Thoracic aorta (tissue), 2 donors: ENCODE measurements around the gene GALK1. TPM values are rescaled to one million over a fixed set of nuclear protein-coding genes. Genes with fewer than 3 reads are reported as not detected.

ENCODE experiments used
- ATAC-seq: fragments of 150-250 bp; one replicate; pipeline ENCODE4 v1.8.0; 2017; ENCODE audit warnings: low read depth; ENCODE audit not compliant: insufficient number of reproducible peaks, low FRiP score
- DNase-seq: peaks from one replicate; pipeline ENCODE4 v3.0.0-alpha.2; 2020; ENCODE audit warnings: low spot score
- H3K27ac ChIP-seq, 2 donors: fragments of 200-600 bp; sonication (generic); 1 replicate in 1 of 2; 2 replicates in 1 of 2; pipeline ENCODE4 v1.5.1; 2016; ENCODE audit warnings: mild to moderate bottlenecking in 2 of 2, moderate library complexity in 2 of 2
- H3K27me3 ChIP-seq: fragments of 200-600 bp; sonication (generic); replicated peaks from 2 replicates; pipeline ENCODE4 v1.6.0; 2016; ENCODE audit warnings: mild to moderate bottlenecking; ENCODE audit not compliant: insufficient read depth
- H3K36me3 ChIP-seq: fragments of 200-600 bp; sonication (generic); one replicate; pipeline ENCODE4 v1.5.1; 2016
- H3K4me1 ChIP-seq, 2 donors: fragments of 200-600 bp; sonication (generic); 1 replicate in 1 of 2; 2 replicates in 1 of 2; pipeline versions ENCODE4 v1.5.1 to v1.6.0; 2016; ENCODE audit warnings: low read depth in 2 of 2, mild to moderate bottlenecking in 1 of 2; ENCODE audit not compliant: control insufficient read depth in 1 of 2
- H3K4me3 ChIP-seq: fragments of 200-600 bp; sonication (generic); 2 replicates; pipeline ENCODE4 v1.5.1; 2016; ENCODE audit warnings: mild to moderate bottlenecking
- H3K9me3 ChIP-seq: fragments of 200-600 bp; sonication (generic); 2 replicates; pipeline ENCODE4 v1.5.1; 2016
- total RNA-seq, 2 donors: library from RNA; depleted of rRNA; stranded (reverse); fragments of >200 nt; gene quantifications; one replicate each; pipeline versions ENCODE4 v1.1.0 to v1.2.3, GENCODE V29; 2016
- TF ChIP-seq, protein P1 (sequence below): fragments of 200-600 bp; sonication (generic); IDR thresholded peaks from one replicate; pipeline ENCODE4 v1.5.1; 2019; ENCODE audit warnings: antibody characterized with exemption

Gene GALK1
- total RNA-seq, 2 donors from 2014 or later, result 29.6 to 58.3 TPM

DNA sequence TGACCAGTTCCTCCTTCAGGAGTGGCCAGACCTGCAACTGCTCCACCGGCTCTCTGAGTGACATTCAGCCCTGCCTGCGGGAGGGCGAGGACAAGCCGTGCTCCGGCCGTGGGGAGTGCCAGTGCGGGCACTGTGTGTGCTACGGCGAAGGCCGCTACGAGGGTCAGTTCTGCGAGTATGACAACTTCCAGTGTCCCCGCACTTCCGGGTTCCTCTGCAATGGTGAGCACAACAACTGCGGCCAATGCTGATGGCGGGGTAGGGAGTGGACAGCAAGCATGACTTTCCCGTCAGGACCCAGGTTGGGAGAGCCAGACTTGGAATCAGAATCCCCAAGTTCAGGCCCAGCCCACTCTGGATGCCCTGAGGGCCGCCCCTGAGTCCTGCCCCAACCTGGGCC, 31.5 kb downstream of the GALK1 start:
- no peak for DNase-seq
- H3K36me3 ChIP-seq, result no peaks in the 10 kb centered on the region
- no peak overlapping the region for H3K27ac ChIP-seq
- ATAC-seq, result no peak
- no peaks in the 10 kb centered on the region for H3K9me3 ChIP-seq
- H3K4me3 ChIP-seq, result no peak overlapping the region
- TF ChIP-seq, protein P1, sequence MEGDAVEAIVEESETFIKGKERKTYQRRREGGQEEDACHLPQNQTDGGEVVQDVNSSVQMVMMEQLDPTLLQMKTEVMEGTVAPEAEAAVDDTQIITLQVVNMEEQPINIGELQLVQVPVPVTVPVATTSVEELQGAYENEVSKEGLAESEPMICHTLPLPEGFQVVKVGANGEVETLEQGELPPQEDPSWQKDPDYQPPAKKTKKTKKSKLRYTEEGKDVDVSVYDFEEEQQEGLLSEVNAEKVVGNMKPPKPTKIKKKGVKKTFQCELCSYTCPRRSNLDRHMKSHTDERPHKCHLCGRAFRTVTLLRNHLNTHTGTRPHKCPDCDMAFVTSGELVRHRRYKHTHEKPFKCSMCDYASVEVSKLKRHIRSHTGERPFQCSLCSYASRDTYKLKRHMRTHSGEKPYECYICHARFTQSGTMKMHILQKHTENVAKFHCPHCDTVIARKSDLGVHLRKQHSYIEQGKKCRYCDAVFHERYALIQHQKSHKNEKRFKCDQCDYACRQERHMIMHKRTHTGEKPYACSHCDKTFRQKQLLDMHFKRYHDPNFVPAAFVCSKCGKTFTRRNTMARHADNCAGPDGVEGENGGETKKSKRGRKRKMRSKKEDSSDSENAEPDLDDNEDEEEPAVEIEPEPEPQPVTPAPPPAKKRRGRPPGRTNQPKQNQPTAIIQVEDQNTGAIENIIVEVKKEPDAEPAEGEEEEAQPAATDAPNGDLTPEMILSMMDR, result no peak
- no peaks in the 10 kb centered on the region for H3K27me3 ChIP-seq
- H3K4me1 ChIP-seq, result no peaks in the 10 kb centered on the region

DNA sequence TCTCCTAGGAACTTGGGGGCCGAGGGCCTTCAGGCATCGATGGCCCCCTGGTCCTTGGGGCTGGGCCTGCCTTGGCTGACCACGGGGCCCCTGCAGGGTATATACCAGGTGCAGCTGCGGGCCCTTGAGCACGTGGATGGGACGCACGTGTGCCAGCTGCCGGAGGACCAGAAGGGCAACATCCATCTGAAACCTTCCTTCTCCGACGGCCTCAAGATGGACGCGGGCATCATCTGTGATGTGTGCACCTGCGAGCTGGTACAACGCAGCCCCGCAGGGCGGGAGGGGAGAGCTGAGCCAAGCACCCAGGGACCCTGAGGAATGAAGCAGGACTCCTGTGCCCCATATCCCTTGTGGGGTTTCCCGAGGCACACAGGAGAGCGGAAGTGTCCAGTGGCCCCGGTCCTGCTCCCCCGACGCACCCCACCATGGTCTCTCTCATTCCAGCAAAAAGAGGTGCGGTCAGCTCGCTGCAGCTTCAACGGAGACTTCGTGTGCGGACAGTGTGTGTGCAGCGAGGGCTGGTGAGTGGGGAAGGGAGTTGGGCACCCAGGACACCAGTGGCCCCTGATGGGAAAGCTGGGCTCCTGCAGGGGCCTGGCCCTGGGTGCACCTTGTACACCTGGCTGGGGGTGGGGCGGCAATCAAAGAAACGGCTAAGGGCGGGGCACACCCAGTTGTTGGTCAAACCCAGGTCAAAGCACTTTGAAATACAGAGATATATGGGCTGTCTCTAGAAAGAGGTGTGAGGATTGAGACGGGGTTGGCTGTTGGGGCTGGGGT, 33.1 kb downstream of the GALK1 start:
- Histone ChIP-seq H3K4me1 (no peaks in the 10 kb centered on the region), H3K9me3 (no peaks in the 10 kb centered on the region), H3K27me3 (no peaks in the 10 kb centered on the region), H3K4me3 (no peak overlapping the region), H3K36me3 (no peaks in the 10 kb centered on the region), H3K27ac (no peak overlapping the region)
- no peak for DNase-seq
- TF ChIP-seq, protein P1, result no peak
- no peak for ATAC-seq

DNA sequence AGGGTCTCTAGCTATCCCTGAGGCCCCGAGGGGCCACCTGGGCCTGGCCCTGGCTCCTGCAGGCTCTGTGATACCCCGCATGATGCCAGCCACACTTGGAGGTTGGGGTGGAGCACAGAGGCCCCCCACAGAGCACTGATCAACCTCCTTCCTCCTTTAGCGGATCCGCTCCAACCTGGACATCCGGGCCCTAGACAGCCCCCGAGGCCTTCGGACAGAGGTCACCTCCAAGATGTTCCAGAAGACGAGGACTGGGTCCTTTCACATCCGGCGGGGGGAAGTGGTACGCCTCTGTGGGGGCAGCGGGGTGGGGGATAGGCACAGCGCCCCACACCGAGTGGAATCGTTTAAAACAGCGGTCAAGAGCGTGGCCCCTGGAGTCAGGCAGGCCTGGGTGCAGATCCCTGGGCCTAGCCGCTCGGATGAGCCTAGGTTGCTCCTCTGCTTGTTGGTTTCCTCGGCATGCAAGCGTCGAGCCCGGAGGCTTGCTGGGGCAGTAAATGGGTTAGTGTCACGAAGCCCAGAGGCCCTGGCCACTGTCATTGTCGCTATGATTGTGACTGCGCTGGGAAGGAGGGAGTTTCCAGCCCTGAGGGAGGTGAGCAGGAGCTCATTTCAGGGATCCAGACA, 33.8 kb downstream of the GALK1 start:
- Histone ChIP-seq H3K27me3 (no peaks in the 10 kb centered on the region), H3K36me3 (no peaks in the 10 kb centered on the region), H3K9me3 (no peaks in the 10 kb centered on the region), H3K4me3 (no peak overlapping the region), H3K27ac (no peak overlapping the region), H3K4me1 (no peaks in the 10 kb centered on the region)
- DNase-seq, result no peak
- TF ChIP-seq, protein P1, result no peak
- ATAC-seq, result no peak

DNA sequence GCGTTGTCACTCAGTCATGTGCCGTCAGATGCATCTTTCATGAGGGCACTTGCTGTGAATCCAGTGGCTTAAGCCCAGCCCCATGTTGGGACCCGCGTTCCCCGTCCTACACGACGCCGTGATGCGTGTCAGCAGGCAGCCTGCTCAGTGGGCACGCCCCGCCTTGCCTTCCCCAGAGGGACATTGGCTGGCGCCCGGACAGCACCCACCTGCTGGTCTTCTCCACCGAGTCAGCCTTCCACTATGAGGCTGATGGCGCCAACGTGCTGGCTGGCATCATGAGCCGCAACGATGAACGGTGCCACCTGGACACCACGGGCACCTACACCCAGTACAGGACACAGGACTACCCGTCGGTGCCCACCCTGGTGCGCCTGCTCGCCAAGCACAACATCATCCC, 34.9 kb downstream of the GALK1 start:
- DNase-seq (no peak), ATAC-seq (no peak)
- Histone ChIP-seq H3K9me3 (no peaks in the 10 kb centered on the region), H3K4me1 (no peaks in the 10 kb centered on the region), H3K36me3 (no peaks in the 10 kb centered on the region), H3K4me3 (no peak overlapping the region), H3K27me3 (no peaks in the 10 kb centered on the region), H3K27ac (no peak overlapping the region)
- TF ChIP-seq, protein P1, result no peak

DNA sequence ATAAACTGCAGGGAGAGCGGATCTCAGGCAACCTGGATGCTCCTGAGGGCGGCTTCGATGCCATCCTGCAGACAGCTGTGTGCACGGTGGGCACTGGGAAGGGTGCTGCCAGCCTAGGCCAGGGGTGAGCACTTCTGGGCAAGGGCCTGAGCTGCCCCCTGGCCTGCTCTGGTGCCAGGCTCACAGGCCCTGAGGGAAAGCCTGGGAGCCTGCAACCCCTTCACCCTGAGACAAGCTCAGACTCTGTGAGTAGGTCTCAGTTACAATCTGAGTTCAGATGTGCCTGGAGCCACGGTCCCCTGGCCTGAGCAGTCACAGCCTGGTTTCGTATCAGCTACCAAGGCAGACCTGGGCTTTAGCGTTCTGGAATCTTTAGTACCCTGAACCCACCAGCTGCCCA, 35.6 kb downstream of the GALK1 start:
- Histone ChIP-seq H3K4me3 (no peak overlapping the region), H3K36me3 (no peaks in the 10 kb centered on the region), H3K27ac (no peak overlapping the region), H3K27me3 (no peaks in the 10 kb centered on the region), H3K9me3 (no peaks in the 10 kb centered on the region), H3K4me1 (no peaks in the 10 kb centered on the region)
- DNase-seq, result no peak
- no peak for ATAC-seq
- TF ChIP-seq, protein P1, result no peak
